Motor neuron (in vitro differentiated cells): Measurements from ENCODE around the gene LSM14A. TPM values are rescaled to one million over a fixed set of nuclear protein-coding genes. Genes with fewer than 3 reads are reported as not detected.

Experiments used
- ATAC-seq, 8 experiments: fragments of 200-7000 bp; cut with Tn5 transposase; replicated peaks in 6 of 8; 2 replicates each; pipeline ENCODE4 v1.8.0; 2021; ENCODE audit warnings: mild to moderate bottlenecking in 8 of 8, moderate library complexity in 8 of 8
- H3K27ac ChIP-seq, 2 donors: fragments of 250-450 bp; sonication (Bioruptor Pico); 2 replicates each; pipeline ENCODE4 v1.9.0; 2021; ENCODE audit warnings: antibody characterized with exemption in 2 of 2, mild to moderate bottlenecking in 2 of 2, moderate library complexity in 1 of 2
- H3K4me1 ChIP-seq, 2 donors: fragments of 250-450 bp; sonication (Bioruptor Pico); replicated peaks in 1 of 2; 2 replicates each; pipeline ENCODE4 v1.6.1; 2021; ENCODE audit warnings: antibody characterized with exemption in 2 of 2, mild to moderate bottlenecking in 2 of 2, moderate library complexity in 1 of 2
- H3K4me3 ChIP-seq, 5 donors: fragments of 250-450 bp; sonication (Bioruptor Pico); 2 replicates each; pipeline ENCODE4 v1.9.0; 2021; ENCODE audit warnings: antibody characterized with exemption in 5 of 5, mild to moderate bottlenecking in 5 of 5, moderate library complexity in 4 of 5
- WGBS, 10 experiments: fragments of 450-650 bp; shearing (Covaris generic); methylation state at CpG; one replicate each; pipeline ENCODE4 v1.0.0; 2022; 5-methylcytosine and 5-hydroxymethylcytosine counted together
- in situ Hi-C, 9 experiments: fragments of 400-800 bp; cut with MboI; loops; one replicate each; pipeline ENCODE4 v1.15.0; 2021; ENCODE audit warnings: low sequenced_read_pairs in 9 of 9, low pct_unique_long_range_greater_than_20kb in 2 of 9; ENCODE audit not compliant: unreplicated experiment in 9 of 9
- total RNA-seq, 8 experiments: library from RNA; unstranded; fragments of 300-600 nt; gene quantifications; 2 replicates each; pipeline versions ENCODE4 v1.2.3 to v1.2.4, GENCODE V29; 2022

LSM14A gene
- total RNA-seq, 8 experiments from 2014 or later = 46.7 to 108 (median 76.7) TPM

DNA sequence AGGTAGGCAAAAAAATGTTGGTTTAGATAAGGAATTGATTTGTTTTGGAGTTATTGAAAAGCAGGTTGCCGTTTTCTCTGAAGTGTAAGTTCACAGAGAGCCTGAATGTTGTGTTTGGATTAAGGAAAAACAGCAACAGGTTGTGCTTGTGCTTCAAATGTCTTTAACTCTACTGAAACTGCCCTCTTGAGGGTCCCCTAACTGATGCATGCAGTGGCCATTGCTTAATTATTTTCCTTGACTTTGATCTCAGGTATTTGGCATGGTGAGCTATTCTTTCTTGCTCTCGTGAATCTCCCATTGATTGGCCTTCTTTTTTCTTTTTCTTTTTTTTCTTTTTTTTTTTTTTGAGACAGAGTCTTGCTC is 85.2 kb downstream of the LSM14A start:
- H3K4me3 ChIP-seq = no peak overlapping the region
- in situ Hi-C loops = no loop called here
- no peak overlapping the region for H3K27ac ChIP-seq
- peaks cover 16 to 26% of the 10 kb centered on the region in 2 donors for H3K4me1 ChIP-seq
- WGBS, 10 experiments = 0 to 100% (median 83%) methylated on average over 1 to 2 of the region's 2 CpGs
- no peak for ATAC-seq

DNA sequence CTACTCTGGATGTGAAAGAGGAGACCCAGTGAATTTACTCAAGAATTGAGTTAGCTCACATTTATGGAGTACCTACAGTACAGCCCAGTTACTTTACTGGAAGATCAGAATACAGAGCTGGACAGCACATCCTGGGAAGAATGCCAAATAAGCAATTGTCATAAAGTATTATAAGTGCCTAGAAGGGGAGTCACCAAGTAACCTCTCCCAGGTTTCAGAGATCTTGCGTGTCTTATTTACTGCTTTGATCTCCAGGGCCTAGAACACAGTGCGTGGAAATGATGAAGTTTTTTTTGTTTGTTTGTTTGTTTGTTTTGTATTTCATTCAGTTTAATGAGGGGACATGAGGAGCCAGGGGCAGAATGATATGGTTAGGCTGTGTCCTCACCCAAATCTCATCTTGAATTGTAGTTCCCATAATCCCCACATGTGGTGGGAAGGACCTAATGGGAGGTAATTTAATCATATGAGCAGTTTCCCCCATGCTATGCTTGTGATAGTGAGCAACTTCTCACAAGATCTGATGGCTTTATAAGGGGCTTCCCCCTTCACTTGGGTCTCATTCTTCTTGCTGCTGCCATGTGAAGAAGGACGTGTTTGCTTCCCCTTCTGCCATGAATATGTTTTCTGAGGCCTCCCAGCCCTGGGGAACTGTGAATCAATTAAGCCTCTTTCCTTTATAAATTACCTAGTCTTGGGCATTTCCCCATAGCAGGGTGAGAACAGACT is 87.2 kb downstream of the LSM14A start:
- Histone ChIP-seq H3K4me1 (peaks cover 16 to 26% of the 10 kb centered on the region in 2 donors), H3K27ac (no peak overlapping the region), H3K4me3 (no peak overlapping the region)
- peak in 2 of 8 experiments; percentile 42 to 53 for ATAC-seq
- in situ Hi-C loops = no loop called here
- 33 to 100% (median 78%) methylated on average over 1 to 3 of the region's 3 CpGs; no CpG with 5 or more reads in 2 of the 10 experiments for WGBS, 10 experiments

DNA sequence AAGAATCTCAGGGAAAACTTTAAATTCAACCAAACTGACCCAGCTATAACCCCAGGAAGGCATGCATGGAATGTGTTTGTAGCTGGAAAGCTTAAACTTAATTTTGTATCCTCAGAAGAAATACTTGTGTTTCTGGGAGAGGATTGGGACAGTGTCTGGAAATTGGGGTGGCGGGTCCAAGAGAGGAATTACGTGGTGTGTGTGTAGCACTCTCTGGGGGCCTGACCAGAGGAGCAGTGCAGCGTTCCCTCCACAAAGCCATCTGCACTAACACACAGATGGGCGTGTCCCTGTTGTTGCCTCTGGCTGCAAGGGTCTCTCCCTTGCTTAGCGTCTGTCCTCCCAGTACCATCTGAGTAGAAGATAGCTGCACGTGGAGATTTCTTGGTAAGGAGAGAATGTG is 88.5 kb downstream of the LSM14A start:
- no peak overlapping the region for H3K4me3 ChIP-seq
- in situ Hi-C loops = no loop called here
- ATAC-seq = peak; percentile 22 to 87 (median 78)
- H3K27ac ChIP-seq = no peak overlapping the region
- 0 to 67% (median 36%) methylated on average over 1 to 4 of the region's 6 CpGs; no CpG with 5 or more reads in 2 of the 10 experiments for WGBS, 10 experiments
- H3K4me1 ChIP-seq = peaks cover 12 to 22% of the 10 kb centered on the region in 2 donors

DNA sequence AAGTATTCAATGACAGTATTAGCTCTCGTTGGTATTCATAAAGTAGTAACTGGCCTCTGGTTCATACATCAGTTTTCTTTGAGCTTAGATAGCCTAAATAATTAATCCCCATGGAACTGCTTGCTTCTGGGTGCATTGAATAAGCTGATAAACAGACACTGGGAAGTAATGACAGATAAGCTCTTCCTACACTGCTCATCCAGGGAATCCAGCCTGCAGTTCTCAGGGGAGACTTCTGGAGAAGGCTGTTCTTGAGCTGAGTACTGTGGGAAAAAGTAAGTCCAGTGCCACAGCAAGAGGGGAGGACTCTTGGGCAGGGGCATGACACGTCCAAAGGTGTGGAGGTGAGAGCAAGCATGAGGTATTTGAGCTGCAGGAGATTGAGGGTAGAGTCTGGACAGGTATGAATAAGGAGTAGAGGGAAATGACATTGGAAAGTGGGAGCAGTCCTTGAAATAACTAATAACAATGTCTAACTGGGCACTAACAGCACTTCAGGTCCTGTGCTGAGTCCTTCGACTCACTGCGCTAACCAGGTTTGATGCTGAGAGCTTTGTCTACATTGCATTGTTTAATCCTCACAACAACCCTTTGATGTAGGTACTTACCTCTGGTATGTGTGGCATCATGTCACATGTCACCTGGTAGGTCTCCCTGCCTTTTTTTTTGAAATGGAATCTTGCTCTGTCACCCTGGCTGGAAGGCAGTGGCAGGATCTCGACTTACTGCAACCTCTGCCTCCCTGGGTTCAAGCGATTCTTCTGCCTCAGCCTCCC is 89.2 kb downstream of the LSM14A start:
- ATAC-seq = peak in 5 of 8 experiments; percentile 6 to 41 (median 18)
- 17 to 100% (median 88%) methylated on average over 1 to 5 of the region's 6 CpGs for WGBS, 10 experiments
- H3K27ac ChIP-seq = no peak overlapping the region
- H3K4me1 ChIP-seq = peaks cover 11 to 18% of the 10 kb centered on the region in 2 donors
- in situ Hi-C loops = no loop called here
- no peak overlapping the region for H3K4me3 ChIP-seq

DNA sequence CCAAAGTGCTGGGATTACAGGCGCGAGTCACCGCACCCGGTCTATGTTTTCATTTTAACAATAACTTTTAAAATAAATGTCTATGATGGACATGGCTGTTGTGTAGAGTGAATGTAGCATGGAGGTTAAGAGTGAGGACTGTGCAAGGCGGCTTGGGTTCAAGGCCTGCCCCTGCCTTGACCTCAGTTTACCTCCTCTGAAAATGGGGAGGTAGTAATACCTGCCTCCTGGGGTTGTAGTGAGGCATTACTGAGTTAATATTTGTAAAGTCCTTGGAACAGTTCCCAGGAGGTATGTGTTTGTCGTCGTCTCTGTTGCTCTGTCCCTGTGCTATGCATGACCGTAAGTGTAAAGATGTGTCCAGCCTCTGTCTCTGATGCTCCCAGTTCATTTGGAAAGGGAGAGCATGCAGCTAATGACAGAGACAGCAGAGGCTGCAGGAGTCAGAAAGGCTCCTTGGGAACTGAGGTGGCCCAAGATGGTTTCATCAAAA is 91.5 kb downstream of the LSM14A start:
- no peak for ATAC-seq
- Histone ChIP-seq H3K27ac (no peak overlapping the region), H3K4me3 (no peak overlapping the region), H3K4me1 (peaks cover 11 to 18% of the 10 kb centered on the region in 2 donors)
- 50 to 100% (median 100%) methylated on average over 1 to 4 of the region's 8 CpGs for WGBS, 10 experiments
- in situ Hi-C loops = no loop called here

DNA sequence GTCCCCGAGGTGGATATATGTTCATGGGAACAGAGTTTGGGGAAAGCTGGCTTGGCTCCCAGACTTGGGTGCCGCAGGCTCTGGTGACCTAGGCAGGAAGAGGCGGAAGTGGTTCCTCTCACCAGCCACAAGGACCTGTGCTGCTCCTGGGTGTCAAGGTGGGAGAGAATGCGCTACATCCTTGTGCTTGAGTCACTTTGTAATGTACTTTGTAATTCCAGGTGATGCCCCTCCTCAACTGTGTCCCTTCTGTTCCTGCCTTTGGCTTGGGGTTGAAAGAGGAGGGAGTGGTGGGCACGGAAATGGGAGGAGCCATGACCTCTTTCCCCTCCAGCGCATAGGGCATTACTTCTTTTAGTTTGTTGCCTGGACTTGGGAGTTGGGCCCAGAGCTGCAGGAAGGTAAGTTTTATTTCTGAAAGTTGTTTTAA is 92.9 kb downstream of the LSM14A start:
- H3K4me1 ChIP-seq = peaks cover 9 to 10% of the 10 kb centered on the region in 2 donors
- ATAC-seq = peak in 1 of 8 experiments; percentile 48
- no peak overlapping the region for H3K27ac ChIP-seq
- 40 to 100% (median 72%) methylated on average over 1 to 5 of the region's 6 CpGs; no CpG with 5 or more reads in 3 of the 10 experiments for WGBS, 10 experiments
- H3K4me3 ChIP-seq = no peak overlapping the region
- in situ Hi-C loops = no loop called here

DNA sequence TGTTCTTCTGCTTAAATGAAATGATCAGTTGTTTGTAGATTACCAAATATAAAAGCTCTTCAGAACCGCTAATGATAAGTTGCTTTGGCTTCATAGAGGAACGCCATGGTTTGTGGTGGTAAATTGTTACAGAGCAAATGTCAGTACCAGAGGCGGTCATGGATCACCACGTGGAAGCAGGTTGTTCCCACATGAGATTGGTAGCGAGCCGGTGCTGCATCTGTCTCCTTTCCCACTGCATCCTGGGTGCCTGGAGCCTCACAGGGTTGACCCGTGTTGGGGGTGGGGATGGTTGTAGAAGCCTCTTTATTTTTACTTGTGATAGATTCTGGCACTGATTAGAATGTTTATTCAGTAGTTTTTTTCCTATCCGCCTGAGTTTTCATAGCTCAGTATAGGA is 96.8 kb downstream of the LSM14A start:
- ATAC-seq = no peak
- in situ Hi-C loops = no loop called here

DNA sequence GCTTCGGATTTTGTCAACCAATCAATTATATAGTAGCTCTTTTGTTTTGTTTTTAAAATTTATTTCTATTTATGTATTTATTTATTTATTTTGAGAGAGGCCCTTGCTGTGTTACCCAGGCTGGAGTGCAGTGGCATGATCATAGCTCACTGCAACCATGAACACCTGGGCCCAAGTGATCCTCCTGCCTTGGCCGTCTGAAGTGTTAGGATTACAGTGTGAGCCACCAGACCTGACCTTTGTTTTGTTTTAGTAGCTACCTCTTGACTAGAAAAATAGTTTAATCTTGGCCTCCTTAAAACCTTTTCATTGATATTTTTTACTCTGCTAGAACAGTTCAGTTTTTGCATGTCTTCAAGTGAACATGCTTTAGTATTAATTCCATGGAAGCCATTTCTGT is 97.2 kb downstream of the LSM14A start:
- H3K27ac ChIP-seq = no peak overlapping the region
- no peak overlapping the region for H3K4me3 ChIP-seq
- WGBS, 10 experiments = 76 to 100% (median 88%) methylated on average over 1 to 2 of the region's 2 CpGs; no CpG with 5 or more reads in 3 of the 10 experiments
- ATAC-seq = no peak
- H3K4me1 ChIP-seq = no peaks in the 10 kb centered on the region
- in situ Hi-C loops = no loop called here

More for the DNA sequence above, 96.8 kb downstream of the LSM14A start:
- WGBS, 10 experiments = 69 to 87% (median 83%) methylated on average over 1 to 8 of the region's 8 CpGs; no CpG with 5 or more reads in 1 of the 10 experiments
- Histone ChIP-seq H3K4me1 (no peaks in the 10 kb centered on the region), H3K27ac (no peak overlapping the region), H3K4me3 (no peak overlapping the region)

DNA sequence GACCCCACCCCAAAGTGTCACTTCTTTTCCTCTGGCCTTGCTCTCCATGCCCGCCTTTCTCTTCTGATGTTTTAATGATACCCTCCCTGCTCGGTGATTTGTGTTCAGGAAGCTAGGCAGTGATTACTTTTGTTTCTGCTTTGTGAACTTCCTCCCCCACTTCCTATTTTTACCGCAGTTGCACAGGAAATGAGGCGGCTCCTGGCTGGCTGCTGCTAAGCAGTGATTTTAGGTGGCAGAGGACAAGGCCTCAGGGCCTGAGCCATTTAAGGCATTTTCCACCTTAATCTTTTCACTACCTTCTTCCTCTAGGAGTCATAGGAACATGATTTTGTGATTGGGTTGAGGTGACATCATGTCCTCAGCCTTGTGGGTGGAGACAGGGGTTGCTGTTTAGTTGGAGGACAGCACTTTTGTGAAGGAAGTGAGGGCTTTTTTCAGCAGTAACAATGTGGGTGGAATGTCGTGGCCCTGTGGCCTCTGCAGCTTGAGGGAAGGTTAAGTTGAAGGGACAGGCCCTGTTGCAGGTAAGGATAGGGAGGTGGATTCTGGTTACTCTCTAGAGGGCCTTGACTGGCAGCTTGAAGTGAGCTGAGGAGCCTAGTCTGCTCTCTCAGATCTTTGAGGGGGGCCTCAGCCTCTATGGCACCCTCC is 97.8 kb downstream of the LSM14A start:
- peak in 4 of 8 experiments; percentile 10 to 93 (median 66) for ATAC-seq
- Histone ChIP-seq H3K27ac (no peak overlapping the region), H3K4me3 (no peak overlapping the region), H3K4me1 (no peaks in the 10 kb centered on the region)
- WGBS, 10 experiments = 0 to 90% (median 64%) methylated on average over 2 to 5 of the region's 5 CpGs; no CpG with 5 or more reads in 1 of the 10 experiments
- in situ Hi-C loops = no loop called here

DNA sequence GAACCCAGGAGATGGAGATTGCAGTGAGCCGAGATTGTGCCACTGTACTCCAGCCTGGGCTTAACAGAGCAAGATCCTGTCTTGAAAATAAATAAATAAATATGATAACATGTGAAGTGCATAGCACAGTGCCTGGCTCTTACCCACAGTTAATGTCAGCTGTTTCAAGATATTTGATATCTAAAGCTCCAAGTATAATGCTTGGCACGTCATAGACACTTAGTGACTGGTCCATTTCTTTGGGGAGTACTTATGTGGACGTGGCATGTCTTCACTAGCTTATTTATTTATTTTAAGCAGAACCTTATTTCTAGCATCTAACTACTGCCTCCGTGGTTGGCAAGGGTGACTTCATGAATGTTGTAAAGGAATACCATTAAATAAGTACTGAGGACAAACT is 100.8 kb downstream of the LSM14A start:
- ATAC-seq = no peak
- WGBS, 10 experiments = 51 to 100% (median 91%) methylated on average over 1 to 4 of the region's 4 CpGs; no CpG with 5 or more reads in 3 of the 10 experiments
- H3K27ac ChIP-seq = no peak overlapping the region
- no peak overlapping the region for H3K4me3 ChIP-seq
- H3K4me1 ChIP-seq = no peaks in the 10 kb centered on the region
- in situ Hi-C loops = no loop called here

DNA sequence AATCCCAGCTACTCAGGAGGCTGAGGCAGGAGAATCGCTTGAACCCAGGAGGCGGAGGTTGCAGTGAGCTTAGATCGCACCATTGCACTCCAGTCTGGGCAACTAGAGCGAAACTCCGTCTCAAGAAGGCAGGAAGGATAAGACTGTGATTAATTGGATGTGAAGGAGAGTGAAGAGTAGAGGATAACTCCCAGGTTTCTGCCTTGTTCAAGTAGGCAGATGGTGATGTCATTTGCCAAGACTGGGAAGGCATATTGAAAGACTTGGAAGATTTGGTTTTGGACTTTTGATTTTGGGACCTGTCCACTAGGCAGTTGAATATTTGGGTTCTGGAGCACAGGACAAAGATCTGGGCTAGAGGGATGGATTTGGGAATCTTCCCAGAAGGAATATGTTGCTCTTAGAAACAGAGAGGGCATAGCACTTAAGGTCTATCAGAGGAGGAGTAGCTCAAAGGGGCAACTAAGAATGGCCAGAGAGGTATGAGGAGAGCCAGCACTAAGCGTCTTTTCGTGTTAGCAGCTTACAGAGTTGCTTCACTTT is 102.1 kb downstream of the LSM14A start:
- 0 to 100% (median 92%) methylated on average over 1 to 7 of the region's 7 CpGs; no CpG with 5 or more reads in 1 of the 10 experiments for WGBS, 10 experiments
- H3K4me3 ChIP-seq = no peak overlapping the region
- ATAC-seq = peak in 2 of 8 experiments; percentile 39 to 64
- no peak overlapping the region for H3K27ac ChIP-seq
- H3K4me1 ChIP-seq = no peaks in the 10 kb centered on the region
- in situ Hi-C loops = no loop called here

DNA sequence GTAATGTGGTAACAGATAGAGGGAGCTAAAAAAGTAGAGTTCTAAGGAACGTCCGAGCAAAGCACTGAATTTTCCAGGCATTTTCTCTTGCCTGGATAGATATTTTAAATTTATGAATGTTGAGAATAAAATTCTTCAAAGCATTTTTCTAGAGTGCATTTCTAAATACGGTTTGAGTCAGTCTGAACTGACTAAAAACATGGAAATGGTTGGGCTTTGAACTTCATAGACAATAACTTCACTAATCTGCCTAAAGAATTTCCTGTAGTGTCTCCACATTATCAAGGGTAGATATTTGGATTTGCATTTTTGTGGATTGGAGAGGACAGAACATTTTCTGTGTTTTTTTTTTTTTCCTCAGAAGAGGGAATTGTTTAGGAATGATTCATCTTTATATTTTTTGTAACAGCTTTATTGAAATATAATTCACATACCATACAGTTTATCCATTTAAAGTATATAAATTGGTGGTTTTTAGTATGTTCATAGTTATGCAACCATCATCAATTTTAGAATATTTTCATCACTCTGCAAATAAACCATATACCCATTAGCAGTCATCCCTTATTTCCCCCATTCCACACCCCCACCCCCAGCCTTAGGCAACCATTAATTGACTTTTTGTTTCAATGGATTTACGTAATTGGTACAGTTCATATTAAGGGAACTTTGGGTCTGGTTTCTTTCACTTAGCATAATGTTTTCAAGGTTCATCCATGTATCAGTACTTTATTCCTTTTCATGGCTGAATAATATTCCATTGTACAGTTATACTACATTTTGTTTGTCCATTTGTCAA is 102.7 kb downstream of the LSM14A start:
- whole genome bisulfite sequencing, 10 experiments = 6 to 97% (median 84%) methylated on average over 1 to 4 of the region's 4 CpGs
- Histone ChIP-seq H3K4me1 (no peaks in the 10 kb centered on the region), H3K4me3 (no peak overlapping the region), H3K27ac (no peak overlapping the region)
- in situ Hi-C loops = no loop called here
- ATAC-seq = peak in 3 of 8 experiments; percentile 34 to 78 (median 49)
